Neural progenitor cell (in vitro differentiated cells): ENCODE measurements around the gene KLHL35.
A peak's percentile ranks its signal among the peaks of the same experiment; 100 is the strongest.

ENCODE experiments used
- EZH2 ChIP-seq: fragments of 200-600 bp; sonication (generic); IDR thresholded peaks from 2 replicates; pipeline ENCODE4 v1.6.1; 2017; ENCODE audit warnings: antibody characterized with exemption, mild to moderate bottlenecking, moderate library complexity
- TF ChIP-seq, protein P1 (sequence below): fragments of 200-600 bp; sonication (generic); IDR thresholded peaks from 2 replicates; pipeline ENCODE4 v1.5.1; 2017; ENCODE audit warnings: antibody characterized with exemption, mild to moderate bottlenecking

DNA sequence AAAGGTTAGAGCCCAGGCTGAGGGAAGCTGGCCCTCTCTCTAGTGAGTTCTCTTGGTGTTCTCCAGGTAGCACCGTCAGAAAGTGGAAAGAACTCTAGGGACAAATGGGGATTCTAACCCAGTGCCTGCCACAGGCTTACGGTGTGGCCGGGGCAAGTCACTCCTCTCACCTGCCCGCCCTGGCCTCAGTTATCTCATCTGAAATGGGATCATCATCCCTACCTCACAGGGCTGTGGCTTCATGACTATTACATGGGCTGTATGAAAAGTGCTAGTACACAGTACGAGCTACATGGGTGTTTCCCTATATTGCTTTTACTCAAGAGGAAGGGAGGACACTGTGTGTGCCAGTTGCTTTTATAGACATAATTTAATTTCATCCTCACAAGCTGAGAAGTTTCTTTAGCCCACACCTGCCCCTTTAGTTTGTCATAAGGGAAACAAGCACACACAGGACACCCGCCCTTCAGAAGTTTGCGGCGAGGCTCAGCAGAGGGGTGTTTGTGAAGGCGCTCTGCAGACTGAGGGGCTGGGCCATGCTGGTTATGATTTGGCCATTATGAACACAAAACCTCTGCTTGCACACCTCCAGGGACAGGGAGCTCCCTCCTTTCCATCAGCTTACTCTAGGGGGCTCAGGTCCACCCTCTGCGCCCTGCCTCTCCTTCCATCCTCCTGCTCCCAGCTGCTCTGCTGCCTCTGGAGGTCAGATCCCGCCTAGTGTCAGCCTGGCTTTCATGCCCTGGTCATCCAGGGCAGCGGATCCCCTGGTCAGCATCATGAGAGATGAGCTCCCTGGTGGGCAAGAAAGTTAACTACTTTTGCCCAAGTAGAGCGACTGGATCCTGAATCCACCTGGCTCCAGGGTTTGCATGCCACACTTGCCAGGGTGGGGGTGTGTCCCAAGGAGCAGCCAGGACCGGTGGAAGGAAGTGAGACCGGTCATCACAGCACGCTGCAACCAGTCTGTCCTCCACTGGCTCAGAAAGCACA, 1.2 kb downstream of the KLHL35 start:
- TF ChIP-seq, protein P1, sequence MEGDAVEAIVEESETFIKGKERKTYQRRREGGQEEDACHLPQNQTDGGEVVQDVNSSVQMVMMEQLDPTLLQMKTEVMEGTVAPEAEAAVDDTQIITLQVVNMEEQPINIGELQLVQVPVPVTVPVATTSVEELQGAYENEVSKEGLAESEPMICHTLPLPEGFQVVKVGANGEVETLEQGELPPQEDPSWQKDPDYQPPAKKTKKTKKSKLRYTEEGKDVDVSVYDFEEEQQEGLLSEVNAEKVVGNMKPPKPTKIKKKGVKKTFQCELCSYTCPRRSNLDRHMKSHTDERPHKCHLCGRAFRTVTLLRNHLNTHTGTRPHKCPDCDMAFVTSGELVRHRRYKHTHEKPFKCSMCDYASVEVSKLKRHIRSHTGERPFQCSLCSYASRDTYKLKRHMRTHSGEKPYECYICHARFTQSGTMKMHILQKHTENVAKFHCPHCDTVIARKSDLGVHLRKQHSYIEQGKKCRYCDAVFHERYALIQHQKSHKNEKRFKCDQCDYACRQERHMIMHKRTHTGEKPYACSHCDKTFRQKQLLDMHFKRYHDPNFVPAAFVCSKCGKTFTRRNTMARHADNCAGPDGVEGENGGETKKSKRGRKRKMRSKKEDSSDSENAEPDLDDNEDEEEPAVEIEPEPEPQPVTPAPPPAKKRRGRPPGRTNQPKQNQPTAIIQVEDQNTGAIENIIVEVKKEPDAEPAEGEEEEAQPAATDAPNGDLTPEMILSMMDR = peak; percentile 12
- TF ChIP-seq EZH2 = no peak
